HG02981 (cell line): ENCODE measurements around the gene PRKAR1B.

Source experiments
- ATAC-seq: cut with Tn5 transposase; IDR thresholded peaks from one replicate; pipeline ENCODE4 v1.9.1; 2021; ENCODE audit warnings: mild to moderate bottlenecking, moderate library complexity; ENCODE audit not compliant: unreplicated experiment

The PRKAR1B gene

DNA sequence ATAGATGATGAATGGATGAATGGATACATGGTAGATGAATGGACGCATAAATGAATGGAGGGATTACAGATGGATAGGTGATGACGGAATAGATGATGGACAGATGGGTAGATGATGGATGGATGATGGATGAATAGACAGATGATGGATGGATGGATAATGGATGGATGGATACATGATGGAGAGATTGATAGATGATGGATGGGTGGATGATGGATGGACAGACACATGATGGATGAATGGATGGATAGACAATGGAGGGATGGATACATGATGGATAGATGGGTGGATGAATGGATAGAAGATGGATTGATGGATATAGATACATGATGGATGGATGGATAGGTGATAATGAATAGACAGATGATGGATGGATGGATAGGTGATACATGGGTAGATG lies 198.6 kb downstream of the PRKAR1B start:
- ATAC-seq: no peak

DNA sequence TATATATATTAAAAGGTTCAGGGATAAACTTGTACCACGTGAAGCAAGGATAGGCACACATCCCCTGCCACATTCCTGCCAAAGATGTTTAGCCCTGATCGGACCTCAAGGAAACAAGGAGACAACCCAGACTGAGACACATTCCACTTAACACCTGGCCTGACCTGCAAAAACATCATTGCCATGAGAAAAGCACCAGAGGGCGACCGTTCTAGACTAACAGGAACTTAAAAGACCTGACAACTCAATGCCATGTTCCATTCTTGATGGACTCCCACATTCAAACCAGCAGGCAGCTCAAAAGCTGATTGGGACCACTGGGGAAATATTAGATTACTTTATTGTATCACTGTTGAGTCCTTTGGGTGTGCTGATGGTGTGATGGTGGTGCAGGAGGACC lies 199.4 kb downstream of the PRKAR1B start:
- no peak for ATAC-seq

DNA sequence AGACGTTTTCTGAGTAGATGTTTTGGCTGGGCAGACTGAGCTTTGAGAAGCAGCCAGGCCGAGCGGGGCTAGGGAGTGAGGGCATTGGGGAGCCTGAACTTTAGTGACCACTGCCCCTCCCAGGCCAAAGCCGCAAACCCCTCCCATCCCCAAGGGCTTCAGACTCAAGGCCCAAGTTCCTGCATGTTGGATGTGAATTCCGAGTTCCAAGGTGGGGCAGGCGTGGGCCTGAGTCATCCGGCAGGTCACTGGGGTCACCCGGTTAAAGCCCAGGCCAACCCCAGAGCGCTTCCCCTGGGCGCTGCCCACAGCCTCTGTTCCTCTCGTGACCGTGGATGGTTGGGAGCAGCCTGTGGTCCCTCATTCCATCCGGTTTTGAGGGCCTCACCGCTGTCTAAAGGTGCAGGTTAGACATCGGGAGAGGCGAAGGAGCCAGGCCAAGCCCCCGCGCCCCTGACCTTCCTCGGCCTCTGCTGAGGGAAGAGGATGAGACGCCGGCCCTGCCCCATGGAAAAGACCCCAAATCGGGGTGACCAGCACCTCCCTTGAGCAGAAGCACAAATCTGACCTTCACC lies 200.5 kb downstream of the PRKAR1B start:
- ATAC-seq: no peak

DNA sequence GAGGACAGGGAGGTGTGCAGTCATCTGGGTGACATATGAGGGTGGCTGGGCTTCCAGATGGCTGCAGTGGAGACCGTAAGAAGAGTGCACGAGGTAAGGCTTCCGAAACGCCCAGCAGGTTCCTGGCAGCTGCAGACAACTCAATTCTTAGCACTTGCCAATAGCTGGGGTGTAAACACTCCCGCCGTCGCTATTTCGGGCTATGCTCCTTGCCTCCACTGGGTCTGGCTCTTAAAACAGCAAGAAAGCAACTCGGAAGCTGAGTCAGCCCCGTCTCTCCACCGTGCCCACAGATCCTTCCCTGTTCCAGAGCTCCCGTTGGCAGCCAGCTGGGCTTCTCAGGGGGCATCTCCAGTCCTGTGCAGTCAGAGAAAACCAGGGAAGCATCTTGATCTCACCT lies 201.3 kb downstream of the PRKAR1B start:
- ATAC-seq: no peak

DNA sequence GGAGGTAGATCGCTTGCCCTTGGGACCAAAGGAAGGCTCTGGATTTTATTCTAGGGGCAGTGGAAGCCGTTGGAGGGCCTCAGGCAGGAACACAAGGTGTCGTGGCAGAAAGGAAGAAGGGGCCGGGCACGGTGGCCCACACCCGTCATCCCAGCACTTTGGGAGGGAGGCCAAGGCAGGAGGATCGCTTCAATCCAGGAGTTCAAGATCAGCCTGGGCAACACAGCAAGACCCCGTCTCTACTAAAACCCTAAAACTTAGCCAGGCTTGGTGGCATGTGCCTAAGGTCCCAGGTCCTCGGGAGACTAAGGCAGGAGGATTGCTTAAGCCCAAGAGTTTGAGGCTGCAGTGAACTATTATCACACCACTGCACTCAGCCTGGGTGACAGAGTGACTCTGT lies 202.3 kb downstream of the PRKAR1B start:
- ATAC-seq: no peak

DNA sequence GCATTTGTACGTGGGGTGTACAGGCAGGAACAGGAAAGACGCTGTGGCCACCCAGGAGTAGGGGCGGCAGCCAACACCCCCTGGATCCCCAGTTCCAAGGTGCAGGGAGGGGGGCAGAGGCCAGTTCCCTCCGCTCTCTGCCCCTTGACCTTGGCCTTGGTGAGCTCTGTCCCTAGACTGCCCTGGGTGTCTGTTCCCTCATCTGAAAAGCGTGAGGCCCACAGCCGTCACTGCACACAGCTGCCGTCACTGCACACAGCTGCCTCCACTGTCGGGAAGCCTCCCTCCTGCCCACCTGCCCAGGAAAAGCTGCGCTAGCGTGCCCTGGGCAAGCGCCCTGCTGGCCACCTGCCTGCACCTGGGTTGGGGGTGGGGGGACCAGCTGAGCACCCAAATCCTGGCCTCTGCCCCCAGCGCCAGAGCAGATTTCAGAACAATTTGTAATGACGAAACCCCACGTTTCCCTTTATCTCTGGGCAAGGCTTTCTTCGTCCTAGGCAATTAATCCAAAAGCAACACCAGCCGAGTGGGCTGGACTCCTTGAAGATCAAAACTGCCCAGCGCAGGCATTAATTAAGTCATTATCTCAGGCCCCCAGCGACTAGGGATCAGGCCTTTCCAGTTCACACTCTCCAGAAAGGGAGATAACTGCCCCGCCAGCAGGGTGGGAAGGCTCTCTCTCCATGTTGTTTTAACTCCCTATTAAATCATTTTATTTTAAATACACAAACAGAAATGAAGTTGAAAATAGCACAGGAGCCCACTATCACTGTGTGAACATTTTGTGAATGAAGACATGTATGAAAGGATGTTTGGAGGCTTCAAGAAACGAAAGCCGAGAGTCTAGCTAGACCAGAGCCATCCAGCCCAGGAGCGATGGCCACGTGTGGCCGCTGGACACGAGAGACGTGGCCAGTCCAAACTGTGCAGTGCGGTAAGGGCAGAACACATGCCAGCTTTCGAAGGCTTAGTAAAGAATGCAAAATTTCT lies 203.4 kb downstream of the PRKAR1B start:
- no peak for ATAC-seq

DNA sequence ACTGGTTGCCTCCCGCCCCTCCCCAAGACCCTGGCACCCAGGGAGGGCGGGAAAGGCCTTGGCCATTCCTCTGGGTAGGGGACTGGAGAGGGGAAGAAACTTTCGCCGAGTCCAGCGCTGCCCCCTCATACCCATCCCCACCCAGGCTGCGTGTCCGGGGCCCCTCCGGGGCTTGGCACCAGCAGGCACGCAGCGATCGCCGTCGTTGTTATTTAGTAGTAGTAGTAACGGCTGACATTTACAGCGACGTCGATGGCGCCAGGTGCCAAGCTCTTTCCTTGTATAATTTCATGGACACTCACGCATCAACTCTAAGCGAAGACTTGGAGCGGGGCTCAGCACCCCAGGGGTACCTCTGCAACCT lies 204.1 kb downstream of the PRKAR1B start:
- ATAC-seq: no peak

DNA sequence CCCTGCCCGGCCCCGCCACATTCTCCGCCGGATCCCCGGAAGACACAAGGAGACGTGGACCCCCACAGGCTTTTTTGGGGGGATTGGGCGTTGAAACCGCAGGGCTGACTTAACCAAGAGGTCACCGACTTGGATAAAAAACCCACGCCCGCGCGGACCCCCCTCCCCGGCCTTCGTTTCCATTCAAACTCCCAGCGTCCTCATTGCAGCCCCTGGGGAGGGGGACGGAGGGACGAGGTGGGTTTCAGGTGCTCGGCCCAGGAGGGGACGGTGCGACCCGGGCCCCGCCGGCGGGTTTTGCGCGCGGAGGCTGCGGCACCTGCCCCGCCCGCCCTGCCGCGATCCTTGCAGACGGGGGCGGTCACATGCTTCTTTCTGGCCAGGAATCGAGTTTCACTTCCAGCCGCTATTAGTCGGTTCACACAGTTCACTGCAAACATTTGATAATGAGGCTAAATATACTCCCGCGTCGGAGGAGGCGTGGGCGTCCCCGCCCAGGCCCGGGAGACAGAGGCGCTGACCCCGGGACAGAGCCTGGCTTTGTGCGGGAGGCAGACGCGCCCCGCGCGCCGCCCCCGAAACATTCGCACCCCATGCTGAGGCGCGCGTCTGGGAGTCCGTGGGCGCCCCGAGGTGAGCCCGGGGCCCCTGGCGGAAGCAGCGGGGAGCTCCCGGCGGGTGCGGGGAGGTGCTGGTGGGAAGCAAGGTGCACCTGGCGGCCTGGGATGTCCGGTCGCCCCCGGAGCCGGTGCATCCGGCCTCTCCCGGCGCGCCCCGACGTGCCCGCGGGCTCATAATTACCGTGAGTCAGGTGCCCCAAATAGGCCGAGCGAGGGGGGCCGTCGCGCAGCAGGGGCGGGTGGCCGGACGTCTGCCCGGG lies 204.8 kb downstream of the PRKAR1B start:
- ATAC-seq: no peak

DNA sequence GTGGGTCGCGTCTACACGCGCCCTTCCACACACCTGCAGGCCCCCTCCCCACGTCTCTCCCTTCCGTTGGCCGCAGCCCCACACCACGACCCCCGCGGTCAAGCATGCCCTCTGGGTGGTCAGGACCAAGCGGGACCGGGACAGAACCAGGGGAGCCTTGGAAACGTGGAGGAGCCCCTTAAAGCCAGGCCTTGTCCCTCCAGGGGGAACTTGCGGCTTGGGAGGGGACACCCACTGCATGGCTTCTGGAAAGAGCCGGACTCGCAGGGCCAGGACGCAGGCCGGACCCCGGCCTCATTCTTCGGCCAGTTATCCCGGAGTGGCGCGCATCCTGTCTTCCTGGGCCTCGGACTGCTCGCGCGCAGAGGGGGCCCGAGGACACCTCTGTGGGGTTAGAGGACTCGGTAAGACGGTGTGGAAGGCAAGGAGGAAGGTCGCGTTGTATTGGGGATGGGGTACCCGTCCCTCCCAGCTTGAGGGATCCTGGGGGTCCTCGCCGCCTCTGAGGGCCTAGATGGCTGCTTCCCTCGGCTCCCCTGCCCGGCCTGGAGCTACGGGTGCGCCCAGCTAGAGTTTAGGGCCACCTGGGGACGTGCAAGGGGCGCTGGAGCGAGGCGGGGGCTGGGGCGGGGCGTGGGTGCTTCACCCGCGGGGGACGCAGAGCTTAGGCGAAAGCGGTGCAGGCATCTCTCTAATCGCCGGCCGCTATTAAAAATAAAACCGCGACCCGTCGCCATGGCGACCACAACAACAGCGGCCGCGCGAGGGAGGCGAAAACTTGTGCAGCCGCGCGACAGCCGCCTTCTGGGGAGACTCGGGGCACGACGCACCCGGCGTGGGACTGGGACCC lies 205.6 kb downstream of the PRKAR1B start:
- no peak for ATAC-seq

DNA sequence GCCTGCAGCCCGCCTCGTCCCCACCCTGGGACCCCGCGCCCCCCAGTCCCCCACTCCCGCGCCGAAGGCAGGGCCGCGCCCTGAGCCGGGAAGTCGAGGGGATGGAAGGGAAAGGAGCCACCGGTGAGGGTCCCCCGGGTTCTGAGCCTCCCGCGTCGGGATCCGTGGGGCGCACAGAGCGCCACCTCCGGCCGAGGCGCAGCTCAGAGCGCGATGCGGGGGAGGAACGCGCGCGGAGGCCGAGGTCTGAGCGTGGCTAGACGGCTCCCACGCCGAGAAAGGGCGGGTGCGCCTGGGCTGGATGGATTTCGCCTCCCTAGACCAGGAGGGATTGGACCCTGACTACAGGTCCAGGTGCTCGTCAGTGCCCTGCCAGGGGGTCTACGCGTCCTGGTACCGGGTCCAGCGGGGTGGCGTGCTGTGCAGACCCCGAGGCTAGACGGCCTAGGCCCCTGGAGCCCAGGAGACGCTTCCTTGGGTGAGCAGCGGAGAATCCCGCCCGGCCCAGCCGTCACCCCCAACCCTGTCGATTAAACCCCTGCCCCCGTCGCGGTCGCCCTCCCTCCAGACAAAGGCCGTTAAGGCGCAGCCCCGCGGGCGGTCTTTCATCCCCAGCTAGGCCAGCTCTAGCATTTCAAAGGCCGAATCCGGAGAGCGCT lies 206.4 kb downstream of the PRKAR1B start:
- no peak for ATAC-seq

DNA sequence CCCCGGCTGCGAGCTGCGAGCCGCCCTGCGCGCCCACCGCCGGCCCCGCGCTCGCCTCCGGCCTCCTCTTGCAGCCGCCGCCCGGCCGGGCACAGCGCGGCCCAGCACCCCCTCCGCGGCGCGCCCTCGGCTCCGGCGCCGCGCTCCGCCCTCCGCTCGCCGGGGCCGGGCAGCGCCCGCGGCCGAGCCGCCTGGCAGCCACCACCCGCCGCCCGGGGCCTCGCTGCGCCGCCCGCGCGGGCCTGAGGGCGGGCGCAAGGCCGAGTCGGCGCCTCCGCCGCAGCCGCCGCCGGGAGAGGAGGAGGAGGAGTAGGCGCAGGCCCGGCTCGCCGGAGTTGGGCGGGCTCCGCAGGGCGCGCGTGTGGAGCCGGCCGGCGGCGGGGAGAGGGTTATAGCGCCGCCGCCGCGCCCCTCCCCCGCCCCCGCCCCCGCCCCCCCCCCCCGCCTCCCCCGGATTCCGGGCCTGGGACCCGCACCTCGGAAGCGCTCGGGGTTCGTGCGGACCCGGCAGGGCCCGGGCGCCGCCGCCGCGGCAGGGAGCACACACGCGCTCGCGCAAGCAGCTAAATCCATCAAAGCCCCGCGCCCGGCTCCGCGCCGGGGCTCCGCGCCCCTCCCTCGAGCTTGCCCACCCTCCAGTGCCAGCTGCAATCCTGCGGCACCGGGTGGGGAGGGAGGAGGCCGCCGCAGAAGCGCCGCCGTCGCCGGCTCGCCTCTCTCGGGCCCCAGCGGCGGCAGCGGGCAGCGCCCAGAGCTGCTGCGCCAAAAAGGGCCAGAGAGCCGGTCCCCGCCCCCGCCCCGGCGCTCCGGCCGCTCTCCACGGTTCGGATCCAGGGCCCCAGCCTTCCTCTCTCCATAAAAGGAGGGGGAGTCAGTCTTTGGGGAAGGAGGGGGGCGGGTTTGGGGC lies 207.3 kb downstream of the PRKAR1B start, which contains the start of gene PDGFA:
PDGFA (minus strand) TSS at position 363 of the 907 bp plus-strand sequence. CDS start 845 bp downstream, outside the sequence.
- ATAC-seq: no peak

DNA sequence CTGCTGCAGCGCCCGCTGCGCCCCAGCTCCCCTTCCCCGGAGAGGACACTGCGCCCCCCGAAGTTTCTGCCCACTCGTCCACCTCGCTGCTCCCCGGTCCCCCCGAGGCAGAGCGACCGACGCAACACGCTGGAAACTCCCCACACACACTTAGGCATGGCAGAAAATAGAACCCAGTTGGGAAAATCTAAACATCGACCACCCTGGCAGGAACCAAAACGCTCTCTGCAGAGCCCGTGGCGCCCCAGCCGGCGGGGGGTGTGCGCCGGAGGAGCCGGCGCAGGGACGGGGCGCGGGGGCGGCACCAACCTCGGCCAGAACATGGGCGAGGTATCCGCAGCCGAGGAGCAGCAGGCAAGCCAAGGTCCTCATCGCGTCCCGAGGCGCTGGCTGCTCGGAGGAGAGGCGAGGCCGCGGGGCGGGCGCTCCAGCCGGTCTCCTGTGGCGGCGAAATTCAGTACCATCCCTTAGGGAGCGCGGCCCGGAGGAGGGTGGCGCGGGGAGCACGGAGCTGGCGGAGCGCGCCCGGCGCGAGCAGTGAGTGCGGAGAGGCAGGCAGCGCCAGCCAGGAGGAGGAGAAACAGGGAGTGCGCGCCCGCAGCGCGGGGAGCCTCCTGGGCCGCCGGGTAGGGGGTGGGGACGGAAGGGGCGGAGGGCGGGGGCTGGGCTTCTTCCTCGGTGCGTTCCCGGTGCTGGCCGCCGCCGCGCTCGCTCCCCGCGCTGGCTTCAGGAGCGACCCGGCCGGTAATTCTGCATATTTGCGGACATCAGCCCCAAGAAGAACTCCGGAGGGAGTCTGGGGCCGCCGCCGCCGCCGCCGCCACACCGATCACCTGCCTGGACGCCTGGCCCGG lies 208.2 kb downstream of the PRKAR1B start:
- no peak for ATAC-seq

DNA sequence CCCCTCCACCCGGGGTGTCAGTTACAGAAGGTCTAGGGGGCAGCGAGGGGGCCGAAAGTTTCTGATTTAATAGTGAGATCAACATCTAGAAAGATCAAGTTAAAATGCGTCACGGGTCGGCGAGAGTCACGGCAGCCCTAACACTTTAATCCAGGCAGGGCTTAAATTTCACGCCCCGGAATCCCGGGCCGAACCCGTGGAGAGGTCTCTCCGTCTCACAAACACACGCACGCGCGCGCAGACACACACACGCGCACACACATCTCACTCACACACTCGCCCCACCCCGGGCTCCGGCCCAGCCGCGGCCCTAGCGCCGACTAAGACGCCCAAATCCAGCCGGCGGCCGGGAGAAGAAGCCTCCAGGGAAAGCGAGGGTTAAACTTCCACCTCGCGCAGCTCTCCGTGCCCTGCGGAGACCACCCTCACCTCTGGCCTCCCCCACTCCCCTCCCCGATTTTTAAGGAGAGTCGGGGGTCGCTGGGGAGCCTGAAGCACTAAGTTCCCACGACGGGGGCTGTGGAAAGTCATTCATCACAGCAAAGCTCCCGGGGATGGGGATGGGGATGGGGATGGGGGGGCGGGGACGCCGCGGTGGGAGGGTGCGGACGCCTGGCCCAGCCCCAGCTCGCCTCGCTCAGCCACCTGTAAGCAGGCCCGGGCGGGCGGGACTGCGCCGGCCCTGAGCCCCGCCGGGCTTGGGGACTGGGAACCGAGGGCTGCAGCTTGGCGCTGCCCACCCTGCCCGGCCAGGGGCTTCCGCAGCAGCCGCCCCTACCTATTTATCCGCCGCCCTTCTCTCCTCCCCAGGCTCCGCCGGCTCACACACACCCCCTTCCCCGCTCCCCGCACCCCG lies 209.1 kb downstream of the PRKAR1B start:
- ATAC-seq: no peak

DNA sequence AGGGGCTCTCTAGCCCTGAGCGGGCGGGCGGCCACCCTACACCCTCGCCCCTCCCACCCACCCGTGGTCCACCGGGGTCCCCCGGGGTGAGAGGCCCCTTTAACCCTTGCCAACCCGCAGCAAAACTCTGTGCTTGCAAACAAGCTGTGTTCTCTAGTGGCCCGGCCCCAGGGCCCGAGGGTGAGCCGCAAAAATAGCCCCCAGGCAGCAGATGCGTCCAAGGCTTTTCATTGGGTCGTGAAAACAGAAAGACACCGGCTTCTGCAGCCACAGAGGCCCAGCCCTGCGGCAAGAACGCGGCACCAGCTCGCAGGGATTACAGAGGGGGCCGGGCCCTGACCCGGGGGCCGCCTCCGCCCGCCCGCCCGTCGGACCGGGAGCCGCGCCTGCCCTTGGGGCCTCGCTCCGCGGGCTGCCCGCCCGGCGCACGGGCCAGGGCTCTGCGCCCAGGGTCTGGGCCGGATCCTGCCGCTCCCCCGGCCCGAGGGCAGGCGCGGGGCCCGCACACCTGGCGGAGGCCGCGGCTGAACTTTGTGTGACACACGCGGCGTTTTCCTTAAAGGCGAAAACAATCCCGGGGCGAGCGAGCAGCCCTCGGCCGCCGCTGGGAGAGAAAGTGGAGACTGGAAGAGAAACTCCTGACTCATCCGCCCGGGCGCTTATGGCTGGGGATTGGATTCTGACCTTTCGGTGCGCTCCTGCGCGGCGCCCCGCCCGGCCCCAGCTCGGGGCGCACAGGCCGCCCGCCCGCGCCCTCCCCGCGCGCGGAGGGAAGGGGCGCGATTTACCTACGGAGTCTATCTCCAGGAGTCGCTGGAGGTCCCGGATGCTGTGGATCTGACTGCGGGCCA lies 210.2 kb downstream of the PRKAR1B start:
- no peak for ATAC-seq

DNA sequence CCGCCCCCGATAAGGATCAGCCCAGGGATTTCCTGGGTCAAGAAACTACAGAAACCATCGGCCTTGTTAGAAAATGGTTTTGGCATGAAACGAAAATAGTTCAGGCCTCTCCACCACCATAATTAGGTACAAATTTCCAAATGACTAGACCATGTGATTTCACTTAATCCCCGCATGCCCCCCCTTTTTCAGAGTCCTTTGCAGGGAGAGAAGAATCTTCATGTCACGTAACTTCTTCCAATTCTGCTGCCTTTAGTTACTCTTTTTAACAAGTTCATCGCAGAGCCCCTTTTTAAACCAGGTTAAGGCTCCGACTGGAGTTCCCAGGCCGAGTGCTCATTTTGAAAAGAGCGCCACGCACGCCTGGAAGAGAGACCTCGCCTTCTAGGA lies 210.9 kb downstream of the PRKAR1B start:
- no peak for ATAC-seq

DNA sequence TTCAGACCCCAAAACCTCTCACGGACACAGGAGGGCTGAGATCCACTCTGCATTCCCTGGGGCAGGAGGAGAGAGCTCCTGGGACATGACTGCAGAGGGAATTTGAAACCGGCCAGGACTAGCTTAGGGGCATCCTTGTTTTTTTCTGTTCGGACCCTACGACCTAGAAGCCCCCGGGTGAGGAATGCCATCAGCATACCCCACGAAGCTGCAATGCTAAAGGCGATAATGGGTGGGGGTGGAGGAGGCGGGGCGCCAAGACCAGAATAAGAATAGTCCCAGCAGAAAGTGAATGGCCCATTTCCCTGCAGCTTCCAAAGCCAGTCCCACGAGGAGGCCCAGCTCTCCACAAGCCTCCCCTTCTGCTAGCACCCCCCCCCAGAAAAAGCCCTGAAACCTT lies 211.5 kb downstream of the PRKAR1B start:
- ATAC-seq: no peak
